NCI-H2196 (cell line): ENCODE measurements around the gene ROR1.

Source experiments
- DNase-seq: peaks from one replicate; lab custom pipeline; 2025; ENCODE audit not compliant: unreplicated experiment; lab: John Stamatoyannopoulos, UW

Gene ROR1

GRCh38 chr1:64001038-64001437 is 227.2 kb downstream of the ROR1 start:
- DNase-seq, result no peak

- DNase-seq, result no peak
Observed at GRCh38 chr1:64004451-64005025, 230.7 kb downstream of the ROR1 start.

- DNase-seq, result no peak
Observed at GRCh38 chr1:64005801-64006200, 232.0 kb downstream of the ROR1 start.

- DNase-seq, result peak; percentile 79
Observed at GRCh38 chr1:64006276-64007051, 232.6 kb downstream of the ROR1 start.

GRCh38 chr1:64010316-64010715 is 236.5 kb downstream of the ROR1 start:
- no peak for DNase-seq

- no peak for DNase-seq
Observed at GRCh38 chr1:64013395-64013794, 239.6 kb downstream of the ROR1 start.

GRCh38 chr1:64019818-64020217 is 246.0 kb downstream of the ROR1 start:
- no peak for DNase-seq

- no peak for DNase-seq
Observed at GRCh38 chr1:64021066-64021465, 247.2 kb downstream of the ROR1 start.

- DNase-seq, result no peak
Observed at GRCh38 chr1:64025051-64025450, 251.2 kb downstream of the ROR1 start.

GRCh38 chr1:64029037-64029436 is 255.2 kb downstream of the ROR1 start:
- DNase-seq, result no peak

GRCh38 chr1:64030411-64030810 is 256.6 kb downstream of the ROR1 start:
- no peak for DNase-seq

GRCh38 chr1:64031236-64031635 is 257.4 kb downstream of the ROR1 start:
- DNase-seq, result no peak

GRCh38 chr1:64033667-64034220 is 259.9 kb downstream of the ROR1 start:
- DNase-seq, result no peak

- no peak for DNase-seq
Observed at GRCh38 chr1:64036549-64036948, 262.7 kb downstream of the ROR1 start.

GRCh38 chr1:64038119-64038518 is 264.3 kb downstream of the ROR1 start:
- DNase-seq, result no peak

- no peak for DNase-seq
Observed at GRCh38 chr1:64038965-64039364, 265.1 kb downstream of the ROR1 start.

GRCh38 chr1:64039390-64039926 is 265.6 kb downstream of the ROR1 start:
- DNase-seq, result peak; percentile 63

- no peak for DNase-seq
Observed at GRCh38 chr1:64041371-64042131, 267.7 kb downstream of the ROR1 start.

GRCh38 chr1:64042331-64043100 is 268.7 kb downstream of the ROR1 start:
- peak; percentile 36 for DNase-seq

- no peak for DNase-seq
Observed at GRCh38 chr1:64043288-64043687, 269.5 kb downstream of the ROR1 start.

- no peak for DNase-seq
Observed at GRCh38 chr1:64043976-64044375, 270.2 kb downstream of the ROR1 start.
